Thoracic aorta (tissue), 2 donors: ENCODE measurements around the gene ELOVL3. TPM values are rescaled to one million over a fixed set of nuclear protein-coding genes. Genes with fewer than 3 reads are reported as not detected.
"Not testable (repeated sequence)": the region's sequence is repeated elsewhere in the genome, so short reads cannot be mapped to it uniquely, and the experiment has no call there.

Source experiments
- ATAC-seq: fragments of 150-250 bp; one replicate; pipeline ENCODE4 v1.8.0; 2017; ENCODE audit warnings: low read depth; ENCODE audit not compliant: insufficient number of reproducible peaks, low FRiP score
- DNase-seq: peaks from one replicate; pipeline ENCODE4 v3.0.0-alpha.2; 2020; ENCODE audit warnings: low spot score
- H3K27ac ChIP-seq, 2 donors: fragments of 200-600 bp; sonication (generic); 1 replicate in 1 of 2; 2 replicates in 1 of 2; pipeline ENCODE4 v1.5.1; 2016; ENCODE audit warnings: mild to moderate bottlenecking in 2 of 2, moderate library complexity in 2 of 2
- H3K27me3 ChIP-seq: fragments of 200-600 bp; sonication (generic); replicated peaks from 2 replicates; pipeline ENCODE4 v1.6.0; 2016; ENCODE audit warnings: mild to moderate bottlenecking; ENCODE audit not compliant: insufficient read depth
- H3K36me3 ChIP-seq: fragments of 200-600 bp; sonication (generic); one replicate; pipeline ENCODE4 v1.5.1; 2016
- H3K4me1 ChIP-seq, 2 donors: fragments of 200-600 bp; sonication (generic); 1 replicate in 1 of 2; 2 replicates in 1 of 2; pipeline versions ENCODE4 v1.5.1 to v1.6.0; 2016; ENCODE audit warnings: low read depth in 2 of 2, mild to moderate bottlenecking in 1 of 2; ENCODE audit not compliant: control insufficient read depth in 1 of 2
- H3K4me3 ChIP-seq: fragments of 200-600 bp; sonication (generic); 2 replicates; pipeline ENCODE4 v1.5.1; 2016; ENCODE audit warnings: mild to moderate bottlenecking
- H3K9me3 ChIP-seq: fragments of 200-600 bp; sonication (generic); 2 replicates; pipeline ENCODE4 v1.5.1; 2016
- CTCF ChIP-seq: fragments of 200-600 bp; sonication (generic); IDR thresholded peaks from one replicate; pipeline ENCODE4 v1.5.1; 2019; ENCODE audit warnings: antibody characterized with exemption
- total RNA-seq, 2 donors: library from RNA; depleted of rRNA; stranded (reverse); fragments of >200 nt; gene quantifications; one replicate each; pipeline versions ENCODE4 v1.1.0 to v1.2.3, GENCODE V29; 2016

Gene ELOVL3
- not detected for total RNA-seq

GRCh38 chr10:102225646-102226541 lies at the start of gene ELOVL3:
TSS of gene ELOVL3 (plus strand) at chr10:102226299. CDS start at chr10:102226549, 250 bp downstream.
- peak within 1 kb of the TSS; percentile 61 for H3K4me3 ChIP-seq
- TF ChIP-seq CTCF: peak; percentile 19
- peak; percentile 83 for DNase-seq
- H3K9me3 ChIP-seq: no peaks in the 10 kb centered on the region
- H3K27me3 ChIP-seq: peaks cover 3% of the 10 kb centered on the region
- H3K4me1 ChIP-seq: peaks cover 9 to 18% of the 10 kb centered on the region in 2 donors
- peak; percentile 63 for ATAC-seq
- no peaks in the 10 kb centered on the region for H3K36me3 ChIP-seq
- peak within 1 kb of the TSS; percentile 35 to 48 for H3K27ac ChIP-seq

DNA sequence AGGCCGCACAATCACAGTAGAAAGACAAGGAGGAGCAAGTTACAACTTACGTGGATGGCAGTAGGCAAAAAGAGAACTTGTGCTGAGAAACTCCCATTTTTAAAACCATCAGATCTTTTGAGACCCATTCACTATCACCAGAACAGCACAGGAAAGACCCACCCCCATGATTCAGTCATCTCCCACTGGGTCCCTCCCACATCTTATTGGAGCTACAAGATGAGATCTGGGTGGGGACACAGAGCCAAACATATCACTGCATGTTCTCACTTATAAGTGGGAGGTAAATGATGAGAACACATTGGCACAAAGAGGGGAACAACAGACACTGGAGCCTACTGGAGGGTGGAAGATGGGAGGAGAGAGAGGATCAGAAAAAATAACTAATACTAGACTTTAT lies 41.5 kb upstream of the ELOVL3 start:
- no peaks in the 10 kb centered on the region for H3K27me3 ChIP-seq
- no peak overlapping the region for H3K4me3 ChIP-seq
- TF ChIP-seq CTCF: no peak
- H3K36me3 ChIP-seq: no peaks in the 10 kb centered on the region
- H3K9me3 ChIP-seq: no peaks in the 10 kb centered on the region
- H3K4me1 ChIP-seq: no peaks in the 10 kb centered on the region
- no peak for DNase-seq
- ATAC-seq: no peak
- no peak overlapping the region for H3K27ac ChIP-seq

DNA sequence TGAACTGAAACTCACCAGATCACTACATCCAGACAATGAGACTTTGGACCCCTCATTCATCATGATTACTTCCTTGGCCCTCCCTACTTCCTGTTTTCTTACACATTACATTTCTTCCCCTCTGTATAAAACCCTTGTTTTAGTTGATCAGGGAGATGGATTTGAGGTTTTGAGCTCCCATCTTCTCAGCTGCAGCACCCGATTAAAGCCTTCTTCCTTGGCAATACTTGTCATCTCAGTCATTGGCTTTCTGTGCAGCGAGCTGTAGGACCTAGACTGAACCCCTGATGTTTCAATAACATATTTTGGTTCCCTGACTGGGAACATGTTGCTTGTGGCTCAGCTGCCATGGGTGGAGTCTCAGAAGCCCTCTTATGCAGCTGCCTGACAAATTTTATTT lies 40.8 kb upstream of the ELOVL3 start:
- Histone ChIP-seq H3K36me3 (no peaks in the 10 kb centered on the region), H3K9me3 (no peaks in the 10 kb centered on the region), H3K27ac (no peak overlapping the region), H3K4me1 (no peaks in the 10 kb centered on the region), H3K27me3 (no peaks in the 10 kb centered on the region), H3K4me3 (no peak overlapping the region)
- no peak for TF ChIP-seq CTCF
- DNase-seq: no peak
- no peak for ATAC-seq

DNA sequence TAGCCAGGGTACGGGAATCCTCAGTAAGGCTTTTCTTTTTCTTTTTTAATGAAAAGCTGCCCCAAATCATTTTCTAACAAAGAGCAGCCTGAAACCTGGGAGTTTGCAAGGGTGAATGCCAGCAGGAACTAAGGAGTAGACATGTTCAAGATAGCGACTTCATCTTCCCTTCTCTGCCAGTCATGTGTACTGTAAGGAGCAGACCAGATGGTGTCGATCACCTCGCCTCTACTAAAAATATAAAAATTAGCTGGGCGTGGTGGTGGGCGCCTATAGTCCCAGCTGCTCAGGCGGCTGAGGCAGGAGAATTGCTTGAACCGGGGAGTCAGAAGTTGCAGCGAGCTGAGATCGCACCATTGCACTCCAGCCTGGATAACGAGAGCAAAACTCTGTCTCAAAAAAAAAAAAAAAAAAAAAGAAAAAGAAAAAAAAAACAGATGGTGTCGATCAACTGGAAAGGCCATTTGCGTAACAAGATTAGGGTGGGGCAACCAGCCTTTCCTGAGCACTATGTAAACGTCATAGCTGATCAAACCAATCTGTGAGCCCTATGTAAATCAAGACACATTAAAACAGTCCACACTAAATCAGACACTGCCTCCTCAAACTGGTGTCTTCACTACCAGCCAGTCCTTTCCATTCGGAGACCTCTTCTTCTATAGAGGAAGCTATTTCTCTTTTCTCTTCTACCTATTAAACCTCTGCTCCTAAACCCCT lies 40.1 kb upstream of the ELOVL3 start:
- no peak for ATAC-seq
- H3K4me1 ChIP-seq: no peaks in the 10 kb centered on the region
- no peak for DNase-seq
- H3K36me3 ChIP-seq: no peaks in the 10 kb centered on the region
- TF ChIP-seq CTCF: no peak
- no peaks in the 10 kb centered on the region for H3K9me3 ChIP-seq
- H3K27me3 ChIP-seq: no peaks in the 10 kb centered on the region
- H3K27ac ChIP-seq: no peak overlapping the region
- H3K4me3 ChIP-seq: no peak overlapping the region

- Histone ChIP-seq H3K27me3 (no peaks in the 10 kb centered on the region), H3K4me3 (no peak overlapping the region), H3K4me1 (no peaks in the 10 kb centered on the region), H3K27ac (no peak overlapping the region), H3K9me3 (no peaks in the 10 kb centered on the region), H3K36me3 (no peaks in the 10 kb centered on the region)
- TF ChIP-seq CTCF: no peak
- ATAC-seq (no peak), DNase-seq (no peak)
These were observed 37.7 kb upstream of the ELOVL3 start for GRCh38 chr10:102188298-102188940.

- not testable (repeated sequence) for DNase-seq, H3K4me1 ChIP-seq, H3K27ac ChIP-seq, ATAC-seq, H3K27me3 ChIP-seq, H3K4me3 ChIP-seq, H3K9me3 ChIP-seq, H3K36me3 ChIP-seq
These were observed 36.9 kb upstream of the ELOVL3 start for GRCh38 chr10:102188941-102189898.
